GM19463 (cell line): Measurements from ENCODE around the gene CHRM2.

Source experiments
- ATAC-seq: cut with Tn5 transposase; IDR thresholded peaks from one replicate; pipeline ENCODE4 v1.9.1; 2021; ENCODE audit warnings: mild to moderate bottlenecking, moderate library complexity; ENCODE audit not compliant: unreplicated experiment

Gene CHRM2

DNA sequence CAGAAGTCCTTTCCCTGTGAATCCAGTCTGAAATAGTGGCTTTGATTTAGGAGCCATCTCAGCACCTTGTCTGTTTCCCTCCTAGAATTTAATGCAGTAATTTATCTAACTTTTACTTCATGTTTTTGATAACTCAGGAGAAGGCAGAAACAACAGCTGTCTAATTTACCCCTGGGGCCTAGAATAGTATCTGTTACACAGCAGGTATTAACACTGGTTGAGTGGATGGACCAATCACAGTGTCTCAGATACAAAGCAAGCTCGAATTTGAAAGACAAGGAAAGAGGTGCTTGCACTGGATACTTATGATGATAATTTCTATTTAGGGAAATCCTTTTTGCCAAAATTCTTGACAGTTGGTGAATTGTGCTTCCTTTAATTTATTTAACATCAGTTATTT is 23.4 kb downstream of the CHRM2 start:
- ATAC-seq, result no peak

DNA sequence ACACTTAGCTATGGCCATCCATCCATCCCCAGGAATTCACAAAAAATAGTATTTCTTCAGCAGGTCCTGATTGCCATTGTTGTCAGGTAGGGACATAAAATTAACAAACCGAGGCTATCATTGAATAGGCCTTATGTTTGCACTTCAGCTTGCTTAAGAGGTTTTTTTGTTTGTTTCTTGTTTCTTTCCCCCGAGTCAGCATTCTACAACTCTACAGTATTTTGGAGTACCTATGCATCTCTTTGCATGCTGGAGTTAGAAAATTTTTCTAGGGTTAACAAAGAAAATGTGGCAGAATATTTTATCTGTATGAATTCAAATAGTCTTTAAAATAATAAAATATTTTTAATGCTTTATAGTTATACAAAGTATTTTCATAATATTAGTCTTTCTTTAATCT is 26.3 kb downstream of the CHRM2 start:
- ATAC-seq, result no peak

DNA sequence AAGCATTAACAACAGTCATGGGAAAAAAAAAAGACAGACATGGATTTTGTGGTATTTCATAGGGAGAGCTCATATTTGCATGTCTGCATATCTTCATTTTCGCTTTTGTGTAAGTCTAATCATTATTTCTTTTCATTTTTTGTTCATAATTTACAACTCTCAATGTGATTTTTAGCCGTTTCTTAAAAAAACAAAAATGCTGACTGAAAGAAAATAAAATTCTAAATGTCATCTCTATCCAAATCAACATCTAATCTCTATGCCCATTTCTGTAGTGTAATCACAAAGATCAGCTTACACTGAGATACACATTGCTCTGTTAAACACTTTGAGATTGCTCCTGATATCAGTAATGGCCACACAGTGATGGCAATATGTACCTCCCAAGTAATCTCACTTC is 29.2 kb downstream of the CHRM2 start:
- no peak for ATAC-seq

DNA sequence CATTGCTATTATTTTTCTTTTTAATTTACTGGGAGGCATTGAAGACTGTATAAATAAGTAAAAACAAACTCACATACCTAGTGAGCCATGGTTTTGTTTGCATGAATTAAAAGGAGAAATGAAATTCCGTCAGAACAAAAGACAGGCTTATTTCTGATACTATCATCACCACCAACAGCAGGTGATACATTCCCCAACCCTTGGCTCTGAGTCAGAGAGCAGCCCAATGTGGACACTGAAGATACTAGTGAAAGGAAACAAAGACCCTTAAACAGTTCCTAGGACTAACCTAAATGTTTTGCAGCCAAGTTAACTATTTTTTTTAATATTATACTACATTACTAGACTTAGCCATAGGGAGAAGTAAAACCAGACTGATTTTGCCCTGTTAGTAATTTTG is 31.6 kb downstream of the CHRM2 start:
- ATAC-seq, result no peak

DNA sequence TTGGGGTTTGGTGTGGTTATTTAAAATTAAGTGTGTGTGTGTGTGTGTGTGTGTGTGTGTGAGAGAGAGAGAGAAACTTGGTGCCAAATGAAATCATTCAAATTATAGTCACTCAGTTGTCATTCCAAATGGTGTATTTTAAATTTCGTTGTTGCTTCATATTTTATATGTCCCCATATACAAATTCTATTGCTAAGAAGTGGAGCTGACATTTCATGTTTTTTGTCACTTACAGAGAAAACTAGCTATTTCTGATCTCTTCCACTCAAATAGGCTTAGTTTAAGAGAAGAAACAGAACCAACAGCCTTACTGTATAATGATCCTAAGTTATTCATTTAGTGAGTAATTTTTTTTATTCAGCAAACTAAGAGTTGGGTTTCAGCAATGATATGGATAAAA is 42.3 kb downstream of the CHRM2 start:
- ATAC-seq, result no peak

DNA sequence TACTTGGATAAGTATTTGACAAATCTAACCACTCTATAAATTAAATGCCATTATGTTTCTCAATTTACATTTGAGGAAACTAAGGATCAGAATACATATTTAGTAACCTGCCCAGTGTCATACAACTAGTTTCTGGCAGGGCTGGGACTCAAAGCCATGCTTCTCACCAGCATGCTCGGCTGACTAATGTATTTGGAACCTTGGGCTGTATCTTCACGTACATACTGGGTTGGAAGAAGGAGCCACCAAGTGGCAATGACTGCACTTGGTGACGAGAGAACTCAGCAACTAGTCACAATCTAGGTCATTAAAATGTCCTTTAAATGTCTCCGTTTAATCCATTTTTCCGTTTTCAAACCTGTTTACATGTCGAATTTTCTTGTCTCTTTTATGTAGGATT is 42.9 kb downstream of the CHRM2 start:
- ATAC-seq, result no peak

DNA sequence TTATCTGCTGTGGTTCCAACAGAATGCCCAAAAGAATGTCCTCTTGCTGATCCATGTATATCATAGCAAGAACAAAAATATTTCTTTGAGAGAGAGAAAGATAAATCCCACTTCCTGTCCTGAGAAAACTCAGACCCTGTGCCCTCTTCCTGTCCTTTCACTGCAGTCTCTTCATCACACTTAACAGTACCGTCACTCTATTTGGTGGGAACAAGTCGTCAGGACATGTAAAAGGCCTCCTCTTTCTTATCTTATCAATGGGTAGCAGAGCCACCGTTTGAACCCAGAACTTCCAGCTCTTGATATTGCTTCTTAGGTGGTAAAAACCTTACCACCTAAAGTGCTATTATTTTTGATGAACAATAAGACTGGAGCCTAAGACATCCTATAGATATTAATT is 43.9 kb downstream of the CHRM2 start:
- no peak for ATAC-seq

DNA sequence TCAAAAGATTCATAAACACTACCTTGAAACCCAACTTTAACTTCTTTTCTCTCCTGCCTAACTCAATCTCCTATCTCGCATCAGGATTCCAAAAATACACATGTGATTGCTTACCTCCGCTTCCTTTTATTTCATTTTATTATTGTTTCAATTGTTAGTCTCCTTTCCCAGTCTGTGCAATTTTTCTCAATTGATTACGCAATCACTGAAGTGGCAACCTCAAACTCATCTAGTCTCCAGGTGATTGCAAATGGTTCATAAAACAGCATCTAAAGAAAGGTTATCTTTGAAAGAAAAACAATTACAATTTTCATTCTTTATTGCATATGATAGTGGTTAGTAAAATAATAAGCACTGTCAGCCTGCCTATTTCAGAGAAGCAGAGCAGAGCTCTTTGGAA is 45.6 kb downstream of the CHRM2 start:
- ATAC-seq, result no peak

DNA sequence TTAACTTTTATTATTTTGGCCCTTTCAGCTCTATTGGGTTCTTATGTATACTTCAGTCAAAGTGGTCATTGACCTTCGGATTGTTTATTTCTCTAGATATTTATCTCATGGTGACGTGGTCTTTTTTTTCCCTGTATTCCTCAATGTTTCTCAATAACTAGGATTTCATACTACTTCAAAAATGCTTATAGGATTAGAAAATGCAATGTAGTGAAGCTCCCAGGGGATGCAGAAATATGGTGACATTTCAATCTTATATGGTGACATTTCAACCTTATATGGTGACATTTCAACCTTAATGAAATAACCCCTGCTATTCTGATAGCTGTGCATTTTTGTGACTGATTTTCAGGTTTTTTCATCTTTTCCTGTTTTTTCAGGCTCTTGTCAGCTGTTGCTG is 51.4 kb downstream of the CHRM2 start:
- ATAC-seq, result no peak

DNA sequence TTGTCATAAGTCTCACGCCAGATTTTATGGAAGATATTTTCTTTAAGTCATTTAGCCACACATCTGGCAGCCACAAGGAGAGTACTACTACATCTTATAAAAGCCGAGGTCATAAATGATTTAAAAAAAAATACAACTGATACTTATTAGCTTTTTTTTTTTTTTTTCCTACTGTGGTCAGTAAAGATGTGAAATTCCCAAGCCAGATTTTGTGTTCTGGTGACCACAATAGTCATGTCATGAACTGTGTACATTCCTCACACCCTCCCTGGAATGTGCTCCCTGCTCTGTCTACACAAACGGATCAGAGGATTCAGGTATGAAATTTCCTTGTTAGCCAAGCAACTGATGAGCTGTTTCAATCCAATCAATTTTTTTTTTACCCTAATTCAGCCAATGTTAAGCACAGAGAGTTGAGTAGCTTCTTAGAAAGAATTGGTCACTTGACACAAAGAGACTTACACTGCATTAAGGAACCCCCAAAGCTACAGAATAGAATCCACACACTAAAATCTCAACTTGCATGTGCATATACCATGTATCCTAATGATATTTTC is 54.7 kb downstream of the CHRM2 start:
- ATAC-seq, result no peak

DNA sequence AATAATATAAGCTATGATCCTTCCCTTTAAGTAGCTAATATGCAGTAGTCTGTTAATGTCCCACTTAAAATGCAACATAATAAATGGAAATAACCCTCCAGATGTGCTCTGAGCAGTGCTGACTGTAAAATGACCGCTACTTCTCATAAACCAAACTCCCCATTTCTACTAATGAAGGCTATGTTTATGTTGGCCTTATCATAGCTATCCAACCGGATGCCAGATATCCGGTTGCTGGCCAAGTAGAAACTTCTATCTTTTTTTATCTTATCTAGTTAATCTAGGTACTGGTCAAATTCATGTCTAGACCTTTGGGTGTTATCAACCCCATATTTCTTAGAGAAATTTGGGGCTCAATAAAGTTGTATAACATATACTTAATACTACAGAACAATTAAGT is 56.6 kb downstream of the CHRM2 start:
- no peak for ATAC-seq

DNA sequence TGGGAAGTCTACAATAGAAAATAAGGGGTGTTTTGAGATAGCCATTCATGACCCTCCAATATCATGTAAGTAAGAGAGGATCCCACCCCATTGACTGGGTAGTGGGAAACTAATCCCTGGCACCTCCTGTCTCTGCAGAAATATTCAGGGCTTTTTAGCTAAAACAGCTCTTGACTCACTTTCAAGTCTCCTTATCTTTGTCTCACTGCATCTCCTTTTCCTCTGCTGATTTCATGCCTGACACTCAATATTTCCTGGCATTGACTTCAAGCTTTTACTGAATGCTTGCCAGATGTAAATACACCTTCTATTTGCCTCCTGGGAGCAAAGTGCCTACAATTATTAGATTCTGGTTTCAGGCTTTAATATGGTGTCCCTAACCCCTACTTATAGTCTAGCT is 57.1 kb downstream of the CHRM2 start:
- no peak for ATAC-seq

DNA sequence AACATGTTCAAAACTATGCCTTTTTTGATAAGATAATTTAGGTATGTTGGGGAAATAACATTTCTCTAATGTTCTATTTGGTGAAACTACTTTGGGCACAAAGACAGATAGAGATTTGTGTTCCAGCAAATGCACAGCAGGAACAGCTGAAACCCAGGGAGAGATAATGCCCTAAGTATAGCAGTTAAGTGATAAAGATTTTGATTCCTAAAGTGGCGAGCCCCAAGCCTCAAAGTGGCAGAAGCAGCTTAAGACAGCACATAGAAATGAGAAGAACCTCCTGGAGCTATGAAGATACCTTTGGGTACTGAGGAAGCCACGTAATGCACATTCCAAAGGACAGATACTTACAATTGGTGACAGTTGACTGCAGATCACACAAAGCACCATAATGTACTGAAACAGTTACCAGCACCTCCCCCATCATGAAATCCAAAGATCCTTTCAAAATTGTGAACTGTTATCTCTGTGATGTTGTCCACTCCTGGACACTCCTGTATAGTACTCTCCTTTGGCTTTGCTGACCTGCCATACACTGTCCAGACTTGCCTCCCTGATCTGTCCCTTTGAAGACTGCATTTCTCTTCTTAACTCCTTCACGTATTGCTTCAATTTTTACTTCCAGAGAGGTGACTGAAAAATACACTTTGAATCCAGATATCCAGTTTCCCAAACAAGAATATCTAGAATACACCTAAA is 62.9 kb downstream of the CHRM2 start:
- no peak for ATAC-seq

DNA sequence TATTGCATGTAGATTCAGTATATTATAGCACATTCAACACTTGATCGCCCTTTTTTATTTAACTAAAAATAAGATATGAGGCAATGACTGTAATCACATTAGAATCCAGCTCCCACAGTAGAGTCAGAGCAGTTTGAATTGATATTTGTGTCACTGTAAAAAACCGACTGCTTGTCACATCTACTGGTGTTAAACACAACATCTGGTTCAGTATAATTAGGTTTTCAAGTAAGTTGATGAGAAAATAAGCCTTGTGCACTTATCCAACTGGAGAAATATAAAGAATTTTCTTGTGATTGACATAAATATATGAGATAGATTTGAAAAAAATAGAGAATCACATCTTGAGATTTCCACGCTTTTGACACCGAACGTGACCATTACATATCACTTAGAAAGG is 69.0 kb downstream of the CHRM2 start:
- no peak for ATAC-seq

DNA sequence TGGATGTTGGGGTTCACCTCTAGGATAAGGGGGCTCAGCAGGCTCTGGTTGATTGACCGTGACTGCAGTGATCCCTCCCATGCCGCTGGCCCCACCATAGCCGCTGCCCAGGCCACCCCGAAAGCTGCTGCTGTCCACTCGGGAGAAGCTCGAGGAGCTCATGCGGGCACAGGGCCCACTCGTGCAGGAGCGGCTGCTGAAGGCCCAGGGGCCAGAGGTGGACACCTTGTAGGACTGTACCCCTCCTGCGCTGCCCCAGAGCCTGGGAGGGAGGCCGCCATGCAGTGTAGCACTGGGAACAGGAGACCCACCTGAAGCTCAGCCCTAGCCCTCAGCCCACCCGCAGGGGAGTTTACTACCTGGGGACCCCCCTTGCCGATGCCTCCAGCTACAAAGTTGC is 70.0 kb downstream of the CHRM2 start:
- ATAC-seq, result no peak

DNA sequence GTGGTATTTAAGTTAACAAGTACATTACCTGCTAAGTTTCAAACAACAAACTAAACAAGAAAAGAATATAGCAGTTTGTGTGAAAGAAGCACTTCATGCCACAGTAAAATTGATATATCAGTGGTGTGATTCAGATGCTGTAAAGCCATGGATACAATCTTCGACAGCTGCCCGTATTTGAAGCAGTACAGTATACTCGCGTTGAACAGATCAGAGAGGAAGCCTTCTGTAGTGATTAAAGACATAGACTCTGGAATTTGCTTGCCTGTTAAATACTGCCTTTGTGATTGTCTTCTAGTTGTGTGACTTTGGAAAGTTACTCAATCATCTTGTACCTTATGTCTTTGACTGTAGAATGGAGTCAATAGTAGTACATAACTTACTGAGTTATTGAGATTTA is 71.7 kb downstream of the CHRM2 start:
- no peak for ATAC-seq

DNA sequence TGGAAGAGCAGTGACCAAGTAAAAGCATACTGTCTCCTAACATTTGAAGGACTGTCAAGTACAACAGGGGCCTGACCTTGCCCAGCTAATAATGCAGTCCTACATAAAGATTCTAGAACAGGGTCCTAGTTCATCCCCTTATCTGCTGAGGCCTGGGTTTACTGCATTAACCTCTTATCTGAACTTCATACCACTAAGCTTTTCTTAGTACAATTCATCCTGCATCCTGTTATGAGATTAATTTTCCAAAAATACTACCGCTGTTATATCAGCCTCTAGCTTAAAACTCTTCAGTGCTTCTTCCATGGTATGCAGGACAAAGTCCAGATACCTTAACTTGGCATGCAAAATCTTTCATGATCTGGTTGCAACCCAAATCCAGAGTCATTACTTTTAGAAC is 72.5 kb downstream of the CHRM2 start:
- ATAC-seq, result no peak

DNA sequence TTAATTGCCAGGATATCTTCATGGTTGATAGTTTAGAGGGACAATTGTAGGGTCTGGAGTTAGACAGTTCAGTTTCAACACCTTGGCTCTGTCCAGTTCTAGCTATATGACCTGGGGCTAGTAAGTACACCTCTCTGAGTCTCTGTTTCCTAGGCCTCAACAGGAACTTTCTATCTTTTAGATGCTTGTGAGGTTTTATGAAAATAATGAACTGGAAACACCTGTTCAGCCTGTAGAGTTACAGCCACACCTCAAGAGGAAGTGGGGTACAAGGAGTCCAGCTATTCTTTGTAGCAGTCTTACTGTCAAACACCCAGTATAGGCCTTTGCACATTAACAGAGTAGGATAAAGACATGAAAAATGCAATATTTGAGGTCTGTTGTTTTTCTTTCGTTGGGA is 73.4 kb downstream of the CHRM2 start:
- ATAC-seq, result no peak

DNA sequence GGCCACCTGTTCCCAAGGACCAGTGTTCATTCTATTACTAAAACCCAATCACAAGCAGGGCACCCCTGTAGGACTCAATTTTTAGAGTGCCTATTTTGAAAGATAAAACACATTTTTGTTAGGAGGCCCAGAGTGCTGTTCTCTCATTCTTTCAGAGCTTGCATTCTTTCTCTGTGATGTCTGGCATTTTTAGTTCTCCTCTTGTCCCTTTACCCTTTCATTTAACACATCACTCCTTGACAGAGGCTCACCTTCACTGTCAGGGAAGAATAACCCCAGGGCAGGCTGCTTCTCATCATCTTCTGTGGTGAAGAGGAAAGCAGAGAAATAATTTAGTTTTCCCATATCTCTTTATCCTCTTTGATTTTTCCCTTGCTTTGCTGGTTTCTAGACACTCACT is 73.9 kb downstream of the CHRM2 start:
- no peak for ATAC-seq

DNA sequence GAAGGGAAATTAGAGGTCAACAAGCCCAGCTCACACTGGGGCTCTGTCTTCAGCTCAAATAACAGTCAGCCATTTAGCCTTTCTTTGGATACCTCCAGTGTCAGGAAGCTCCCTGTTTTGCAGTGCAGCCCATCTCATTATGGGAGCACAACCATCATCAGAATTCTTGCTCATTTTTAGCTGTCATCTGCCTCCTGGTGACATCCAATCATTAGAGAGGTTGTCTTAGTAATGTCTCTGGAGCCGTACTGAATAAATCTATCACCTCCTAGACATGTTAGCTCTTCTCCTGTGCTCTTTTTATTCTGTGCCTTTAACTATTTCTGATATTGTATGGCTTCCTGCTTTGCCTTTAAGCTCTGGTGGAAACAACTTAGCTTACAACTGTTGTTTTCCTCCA is 74.5 kb downstream of the CHRM2 start:
- ATAC-seq, result no peak

DNA sequence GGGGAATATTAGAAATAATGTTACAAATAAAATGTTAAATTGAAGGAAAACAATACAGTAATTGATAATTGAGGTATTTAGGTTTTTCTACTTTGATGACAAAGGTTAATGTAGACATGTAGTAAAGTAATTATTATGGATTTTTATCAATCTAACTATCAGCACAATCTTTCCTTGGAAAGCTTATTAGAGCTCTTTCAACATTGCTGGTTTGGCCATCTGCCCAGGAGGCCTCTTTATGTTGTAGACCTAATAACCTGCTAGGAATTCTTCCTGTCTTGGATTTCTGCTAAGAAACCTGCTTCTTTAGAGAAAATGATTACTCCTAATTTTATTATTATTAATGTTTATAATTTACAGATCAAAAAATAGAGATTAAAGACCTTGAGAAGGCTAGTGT is 78.9 kb downstream of the CHRM2 start:
- ATAC-seq, result no peak

DNA sequence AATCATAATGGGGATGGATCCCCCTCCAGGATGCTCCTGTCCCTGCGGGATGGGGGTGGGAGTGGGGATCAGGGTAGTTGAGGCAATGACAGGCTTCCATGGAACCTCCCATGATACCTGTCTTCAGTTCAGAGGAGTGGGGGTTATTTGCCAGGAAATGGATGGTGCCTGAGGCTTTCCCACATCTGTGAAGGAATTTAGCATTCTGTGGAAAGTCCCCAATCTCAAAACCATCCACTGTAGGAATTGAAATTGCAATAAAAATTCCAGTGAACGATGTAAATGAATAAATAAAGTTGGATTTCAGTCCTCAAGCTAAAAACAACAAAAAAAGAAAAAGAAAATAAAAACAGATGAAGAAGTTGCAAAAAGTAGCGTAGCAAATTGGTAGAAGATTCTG is 81.9 kb downstream of the CHRM2 start:
- ATAC-seq, result no peak

DNA sequence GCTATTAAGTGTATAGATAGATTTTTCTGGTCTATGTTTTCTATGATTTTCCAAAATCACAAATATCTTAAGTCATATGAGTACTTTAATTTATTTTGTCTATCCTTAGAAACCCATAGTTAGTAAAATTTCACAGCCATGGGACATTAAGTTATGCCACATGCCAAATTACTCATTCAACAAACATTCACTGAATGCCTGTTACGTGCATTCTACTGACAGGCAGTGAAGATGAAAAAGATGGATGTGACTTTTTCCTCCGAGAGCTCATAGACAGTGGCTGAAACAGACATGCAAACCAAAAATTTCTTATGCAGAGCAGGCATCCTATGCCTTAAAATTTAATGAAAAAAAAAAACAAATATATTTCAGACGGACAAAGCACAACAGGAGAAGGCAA is 84.9 kb downstream of the CHRM2 start:
- no peak for ATAC-seq
